Stimulated activated naive CD4-positive, alpha-beta T cell treated with Interleukin-2 at 50 U/mL for 16 hours (primary cell): ENCODE measurements around the gene RIMBP2.
"Not testable (repeated sequence)": the region's sequence is repeated elsewhere in the genome, so short reads cannot be mapped to it uniquely, and the experiment has no call there.

Experiments used
- DNase-seq: peaks from one replicate; lab custom pipeline; 2025; lab: John Stamatoyannopoulos, UW

The RIMBP2 gene, protein sequence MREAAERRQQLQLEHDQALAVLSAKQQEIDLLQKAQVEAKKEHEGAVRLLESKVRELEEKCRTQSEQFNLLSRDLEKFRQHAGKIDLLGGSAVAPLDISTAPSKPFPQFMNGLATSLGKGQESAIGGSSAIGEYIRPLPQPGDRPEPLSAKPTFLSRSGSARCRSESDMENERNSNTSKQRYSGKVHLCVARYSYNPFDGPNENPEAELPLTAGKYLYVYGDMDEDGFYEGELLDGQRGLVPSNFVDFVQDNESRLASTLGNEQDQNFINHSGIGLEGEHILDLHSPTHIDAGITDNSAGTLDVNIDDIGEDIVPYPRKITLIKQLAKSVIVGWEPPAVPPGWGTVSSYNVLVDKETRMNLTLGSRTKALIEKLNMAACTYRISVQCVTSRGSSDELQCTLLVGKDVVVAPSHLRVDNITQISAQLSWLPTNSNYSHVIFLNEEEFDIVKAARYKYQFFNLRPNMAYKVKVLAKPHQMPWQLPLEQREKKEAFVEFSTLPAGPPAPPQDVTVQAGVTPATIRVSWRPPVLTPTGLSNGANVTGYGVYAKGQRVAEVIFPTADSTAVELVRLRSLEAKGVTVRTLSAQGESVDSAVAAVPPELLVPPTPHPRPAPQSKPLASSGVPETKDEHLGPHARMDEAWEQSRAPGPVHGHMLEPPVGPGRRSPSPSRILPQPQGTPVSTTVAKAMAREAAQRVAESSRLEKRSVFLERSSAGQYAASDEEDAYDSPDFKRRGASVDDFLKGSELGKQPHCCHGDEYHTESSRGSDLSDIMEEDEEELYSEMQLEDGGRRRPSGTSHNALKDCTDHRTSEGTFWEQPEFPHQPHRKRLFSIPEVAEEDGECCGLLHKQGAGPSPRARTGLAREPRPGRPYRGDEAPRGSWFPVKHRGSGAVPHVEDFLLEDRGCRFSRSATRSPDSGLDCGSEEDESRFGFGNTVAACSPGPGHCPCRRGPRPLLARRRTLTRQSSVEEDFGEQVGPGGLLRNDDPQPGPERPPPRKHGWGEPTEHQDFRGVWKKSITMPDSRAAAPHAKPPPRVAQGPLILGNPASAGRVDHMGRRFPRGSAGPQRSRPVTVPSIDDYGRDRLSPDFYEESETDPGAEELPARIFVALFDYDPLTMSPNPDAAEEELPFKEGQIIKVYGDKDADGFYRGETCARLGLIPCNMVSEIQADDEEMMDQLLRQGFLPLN (N-terminal part only)

GRCh38 chr12:130715998-130716968 is at the start of gene RIMBP2:
RIMBP2 (minus strand) TSS chr12:130716299; CDS start chr12:130479013, 237,286 bp downstream.
- no peak for DNase-seq

- no peak for DNase-seq
These were observed 49.1 kb upstream of the RIMBP2 start for GRCh38 chr12:130765186-130765659.

DNA sequence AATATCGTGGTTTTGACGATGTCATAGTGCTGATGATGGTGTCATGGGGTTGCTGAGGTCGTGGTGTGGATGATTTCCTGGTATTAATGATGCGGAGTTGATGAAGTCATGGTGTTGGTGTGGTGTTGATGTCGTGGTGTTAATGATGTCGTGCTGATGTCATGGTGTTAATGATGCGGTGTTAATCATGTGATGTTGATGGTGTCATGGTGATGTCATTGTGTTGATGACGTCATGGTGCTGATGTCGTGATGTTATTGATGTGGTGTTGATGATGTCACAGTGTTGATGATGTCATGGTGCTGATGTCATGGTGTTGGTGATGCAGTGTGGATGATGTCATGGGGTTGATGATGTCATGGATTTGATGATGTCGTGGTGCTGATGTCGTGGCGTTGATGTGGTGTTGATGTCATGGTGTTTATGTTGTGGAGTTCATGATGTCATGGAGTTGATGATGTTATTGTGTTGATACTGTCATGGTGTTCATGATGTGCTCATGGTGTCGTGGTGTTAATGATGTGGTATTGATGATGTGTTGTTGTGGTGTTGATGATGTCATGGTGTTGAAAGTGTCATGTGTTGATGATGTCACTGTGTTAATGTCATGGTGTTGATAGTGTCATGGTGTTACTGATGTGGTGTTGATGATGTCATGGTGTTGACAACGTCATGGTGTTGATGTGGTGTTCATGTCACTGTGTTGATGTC is 48.5 kb upstream of the RIMBP2 start:
- peak; percentile 3 for DNase-seq

DNA sequence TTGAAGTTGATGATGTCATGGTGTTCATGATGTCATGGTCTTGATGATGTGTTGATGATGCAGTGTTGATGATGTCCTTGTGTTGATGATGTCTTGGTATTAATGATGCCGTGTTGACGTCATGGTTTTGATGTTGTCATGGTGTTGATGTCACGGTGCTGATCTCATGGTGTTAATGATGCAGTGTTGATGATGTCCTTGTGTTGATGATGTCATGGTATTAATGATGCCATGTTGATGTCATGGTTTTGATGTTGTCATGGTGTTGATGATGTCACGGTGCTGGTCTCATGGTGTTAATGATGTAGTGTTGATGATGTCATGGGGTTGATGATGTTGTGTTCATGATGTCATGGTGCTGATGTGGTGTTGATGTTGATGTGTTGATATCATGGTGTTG is 48.0 kb upstream of the RIMBP2 start:
- no peak for DNase-seq

DNA sequence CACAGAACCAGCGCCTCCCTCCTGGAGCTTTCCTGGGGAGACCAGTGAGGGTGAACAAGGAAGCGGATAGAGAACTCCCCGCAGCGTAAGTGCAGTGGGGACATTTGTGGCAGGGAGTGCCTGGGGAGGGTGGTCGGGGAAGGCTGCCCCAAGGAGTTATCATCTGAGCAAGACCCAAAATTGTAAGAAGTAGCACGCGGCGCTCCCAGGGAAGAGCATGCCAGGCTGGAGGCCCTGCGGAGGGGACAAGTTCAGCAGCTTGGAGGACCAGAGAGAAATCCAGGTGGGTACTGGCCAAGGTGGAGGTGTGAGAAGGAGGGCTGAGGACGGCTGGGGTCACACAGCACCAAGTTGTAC is 46.2 kb upstream of the RIMBP2 start:
- DNase-seq, result no peak

- peak; percentile 55 for DNase-seq
These were observed 45.6 kb upstream of the RIMBP2 start for GRCh38 chr12:130761537-130762318.

DNA sequence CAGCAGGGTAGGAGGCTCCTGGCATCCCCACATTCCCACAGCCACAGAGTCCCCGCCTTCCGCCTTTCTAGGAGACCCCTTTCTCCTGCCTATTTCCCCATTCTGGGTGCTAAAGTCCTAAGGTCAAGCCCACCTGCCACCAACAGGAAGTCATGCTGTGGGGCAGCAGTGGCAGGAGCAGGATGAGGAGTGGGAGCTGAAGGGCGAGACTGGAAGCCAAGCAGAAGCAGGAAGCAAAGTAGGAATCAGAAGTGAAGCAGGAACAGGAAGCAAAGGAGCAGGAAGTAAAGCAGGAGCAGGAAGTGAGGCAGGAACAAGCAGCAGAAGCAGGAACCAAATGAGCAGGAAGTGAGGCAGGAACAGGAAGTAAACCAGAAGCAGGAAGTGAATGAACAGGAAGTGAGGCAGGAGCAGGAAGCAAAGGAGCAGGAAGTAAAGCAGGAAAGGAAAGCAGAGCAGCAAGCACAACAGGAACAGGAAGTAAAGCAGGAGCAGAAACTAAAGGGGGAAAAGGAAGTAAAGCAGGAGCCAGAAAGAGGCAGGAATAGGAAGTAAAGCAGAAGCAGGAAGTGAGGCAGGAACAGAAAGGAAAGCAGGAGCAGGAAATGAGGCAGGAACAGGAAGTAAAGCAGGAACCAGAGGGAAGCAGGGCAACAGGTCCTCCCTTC is 38.3 kb upstream of the RIMBP2 start:
- no peak for DNase-seq

- no peak for DNase-seq
These were observed 36.7 kb upstream of the RIMBP2 start for GRCh38 chr12:130752692-130753230.

GRCh38 chr12:130752037-130752436 is 35.9 kb upstream of the RIMBP2 start:
- DNase-seq, result not testable (repeated sequence)

GRCh38 chr12:130748786-130749185 is 32.7 kb upstream of the RIMBP2 start:
- DNase-seq, result no peak

GRCh38 chr12:130747867-130748740 is 32.0 kb upstream of the RIMBP2 start:
- DNase-seq, result peak; percentile 61

DNA sequence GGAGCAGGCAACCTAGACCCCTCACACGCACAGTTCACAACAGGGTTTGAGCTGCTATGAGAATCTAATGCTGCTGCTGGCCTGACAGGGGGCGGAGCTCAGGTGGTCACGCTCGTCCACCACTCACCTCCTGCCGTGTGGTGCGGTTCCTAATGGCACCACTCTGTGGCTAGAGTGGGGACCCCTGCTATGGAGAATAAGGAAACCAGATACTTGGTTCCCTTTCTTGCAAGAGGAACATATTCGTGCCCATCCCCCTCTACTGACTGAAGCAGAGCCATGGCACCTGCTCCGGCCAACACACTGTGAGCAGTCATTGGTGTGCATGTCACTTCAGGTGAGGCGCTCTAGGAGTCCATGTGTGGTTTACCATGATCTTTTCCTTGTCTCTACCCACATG is 30.4 kb upstream of the RIMBP2 start:
- DNase-seq, result no peak

GRCh38 chr12:130745921-130746320 is 29.8 kb upstream of the RIMBP2 start:
- no peak for DNase-seq

DNA sequence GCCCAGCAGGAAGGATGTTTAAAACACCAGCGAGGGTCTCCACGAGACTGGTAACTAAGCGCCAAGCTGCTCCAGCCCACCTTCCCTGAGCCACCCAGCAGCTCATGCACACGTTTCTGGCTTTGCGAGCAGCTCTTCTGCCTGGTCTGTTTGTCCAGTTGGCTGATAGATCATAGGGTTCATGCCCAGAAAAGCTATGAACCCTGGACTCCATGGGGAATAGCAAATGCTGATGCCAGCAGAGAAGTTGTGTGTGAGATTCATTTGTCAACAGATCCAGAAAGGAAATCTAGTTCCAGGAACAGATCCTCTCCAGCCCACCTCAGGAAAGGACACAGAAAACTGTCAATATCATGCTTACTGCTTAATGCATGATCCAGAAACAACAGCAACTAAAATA is 28.2 kb upstream of the RIMBP2 start:
- DNase-seq, result no peak

GRCh38 chr12:130743606-130744005 is 27.5 kb upstream of the RIMBP2 start:
- DNase-seq, result no peak

DNA sequence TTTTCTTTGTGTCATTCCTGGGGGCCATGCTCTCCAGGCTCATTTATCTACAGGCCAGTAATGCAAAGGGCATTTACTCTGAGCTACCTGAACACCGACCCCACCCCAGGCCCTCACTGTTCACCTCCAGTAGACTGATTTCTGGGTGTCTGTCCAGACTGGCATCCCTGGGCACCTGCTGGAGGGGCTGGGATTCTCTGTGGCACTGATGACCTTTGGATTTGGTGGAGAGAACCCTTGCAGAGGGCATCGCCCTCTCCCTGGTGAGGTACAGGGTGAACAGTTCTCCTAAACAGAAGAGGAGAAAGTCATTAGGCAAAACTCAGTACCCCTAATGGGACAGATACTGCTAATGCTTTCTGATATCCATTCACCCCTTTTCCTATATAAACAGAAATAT is 27.1 kb upstream of the RIMBP2 start:
- DNase-seq, result no peak

DNA sequence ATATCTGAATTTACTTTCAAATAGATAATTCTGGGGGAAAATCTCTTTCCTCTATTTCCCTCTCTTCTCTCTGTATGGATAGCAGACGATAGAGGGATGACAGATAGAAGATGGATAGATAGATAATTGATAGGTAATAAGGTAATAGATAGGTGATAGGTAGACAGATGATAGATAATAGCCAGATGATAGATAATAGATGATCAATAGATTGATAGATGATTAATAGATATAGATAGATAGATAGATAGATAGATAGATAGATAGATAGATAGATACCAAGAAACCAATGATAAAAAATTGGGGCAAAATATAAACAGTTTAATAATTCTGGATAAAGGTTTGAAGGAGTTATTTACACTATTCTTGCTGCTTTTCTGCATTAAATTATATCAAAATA is 26.6 kb upstream of the RIMBP2 start:
- DNase-seq, result no peak

- DNase-seq, result no peak
These were observed 26.0 kb upstream of the RIMBP2 start for GRCh38 chr12:130742112-130742511.
